ENCODE measurements around the gene DUSP10. TPM values are rescaled to one million over a fixed set of nuclear protein-coding genes. Genes with fewer than 3 reads are reported as not detected.
A peak's percentile ranks its signal among the peaks of the same experiment; 100 is the strongest.

Gene DUSP10
- total RNA-seq, 4 donors from 2014 or later, result 1.4 to 11.6 (median 4.4) TPM

DNA sequence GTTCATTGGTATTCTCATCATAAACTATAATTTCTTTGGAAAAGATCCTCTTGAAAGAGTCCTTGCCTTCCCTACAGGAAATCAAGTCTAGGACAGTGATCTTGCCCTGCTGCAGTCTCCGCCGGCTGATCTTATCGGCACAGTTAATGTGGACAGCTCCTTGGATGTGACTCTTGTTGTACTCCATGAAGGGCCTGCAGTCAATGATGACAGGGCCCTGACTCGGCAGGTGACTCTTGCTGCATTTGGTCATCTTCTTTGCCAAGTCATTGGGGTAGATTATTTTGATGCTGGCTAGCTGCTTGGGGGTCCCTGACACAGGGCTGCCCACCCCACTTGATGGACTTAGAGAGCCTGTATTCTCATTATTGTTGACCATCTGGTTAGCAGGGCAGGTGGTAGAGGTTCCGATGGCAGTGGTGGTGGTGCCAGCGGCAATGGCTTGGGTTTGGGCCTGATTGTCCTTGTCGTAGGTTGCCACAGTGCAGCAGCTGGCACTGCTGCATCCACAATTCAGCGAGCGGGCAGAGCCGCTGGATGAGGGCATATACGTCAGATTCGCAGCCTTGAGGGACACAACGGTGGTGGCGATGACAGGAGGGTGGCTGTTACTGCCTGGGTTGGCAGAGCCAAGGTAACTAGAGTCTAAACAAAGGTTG is 2.7 kb downstream of the DUSP10 start:
- Histone ChIP-seq H3K27me3 (no peaks in the 10 kb centered on the region), H3K9me3 (no peaks in the 10 kb centered on the region), H3K4me3 (no peak overlapping the region), H3K4me1 (peaks cover 0 to 29% (median 0%) of the 10 kb centered on the region in 4 donors), H3K36me3 (no peaks in the 10 kb centered on the region), H3K27ac (no peak overlapping the region)
- DNase-seq, result peak in 1 of 3 donors; percentile 50
- TF ChIP-seq POLR2A (IDR thresholded peaks at IDR 0.05) (no peak), CTCF (IDR thresholded peaks at IDR 0.05) (no peak)

DNA sequence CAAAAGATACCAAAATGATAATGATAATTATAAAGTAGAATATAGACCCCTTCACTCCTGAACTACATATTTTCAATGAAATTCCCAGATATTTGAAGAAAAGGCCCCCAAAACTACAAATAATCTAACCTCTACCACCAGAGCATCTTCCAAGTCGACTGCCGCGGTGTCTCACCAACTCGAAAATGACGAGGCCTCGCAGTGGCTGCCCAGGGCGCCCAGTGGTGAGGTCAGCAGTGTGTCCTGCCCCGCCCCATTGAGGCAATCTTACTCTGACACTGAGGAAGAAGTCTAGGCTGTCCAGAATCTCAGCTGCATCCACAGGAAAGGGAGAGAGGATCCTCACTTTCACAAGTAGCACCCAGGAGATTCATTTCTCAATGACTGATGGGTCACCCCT is 5.2 kb downstream of the DUSP10 start:
- TF ChIP-seq CTCF (IDR thresholded peaks at IDR 0.05), result no peak
- TF ChIP-seq POLR2A (IDR thresholded peaks at IDR 0.05), result no peak
- Histone ChIP-seq H3K36me3 (no peaks in the 10 kb centered on the region), H3K4me3 (no peak overlapping the region), H3K27me3 (no peaks in the 10 kb centered on the region), H3K27ac (peak overlapping the region in 1 of 4 donors; percentile 47), H3K9me3 (no peaks in the 10 kb centered on the region), H3K4me1 (peaks cover 0 to 22% (median 0%) of the 10 kb centered on the region in 4 donors)
- DNase-seq, result no peak

DNA sequence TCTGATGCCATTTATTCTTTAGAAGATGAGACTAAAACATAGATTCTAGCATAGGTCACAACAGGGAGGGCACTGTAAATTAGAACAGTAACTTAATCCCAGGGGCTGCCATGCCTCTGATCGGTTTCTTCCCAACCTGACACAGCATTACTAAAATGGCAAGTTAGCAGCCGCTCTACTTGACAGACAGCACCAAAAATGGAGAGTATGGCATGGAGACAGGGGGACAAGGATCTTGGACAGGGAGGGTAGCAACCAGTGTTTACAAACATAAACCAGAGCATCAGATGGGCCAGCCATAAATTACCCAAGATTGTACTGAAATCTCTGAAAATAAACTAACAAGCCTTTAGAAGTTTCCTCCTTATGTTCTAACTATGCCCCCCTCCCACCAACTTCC is 5.9 kb downstream of the DUSP10 start:
- TF ChIP-seq POLR2A (IDR thresholded peaks at IDR 0.05) (no peak), CTCF (IDR thresholded peaks at IDR 0.05) (no peak)
- no peaks in the 10 kb centered on the region for H3K36me3 ChIP-seq
- DNase-seq, result no peak
- H3K9me3 ChIP-seq, result no peaks in the 10 kb centered on the region
- no peaks in the 10 kb centered on the region for H3K27me3 ChIP-seq
- H3K27ac ChIP-seq, result peak overlapping the region in 1 of 4 donors; percentile 47
- H3K4me3 ChIP-seq, result no peak overlapping the region
- peaks cover 0 to 22% (median 0%) of the 10 kb centered on the region in 4 donors for H3K4me1 ChIP-seq

GRCh38 chr1:221734187-221734586 is 7.7 kb downstream of the DUSP10 start:
- Histone ChIP-seq H3K4me3 (no peak overlapping the region), H3K9me3 (no peaks in the 10 kb centered on the region), H3K27me3 (no peaks in the 10 kb centered on the region), H3K36me3 (no peaks in the 10 kb centered on the region), H3K4me1 (peaks cover 0 to 17% (median 0%) of the 10 kb centered on the region in 4 donors), H3K27ac (peak overlapping the region in 1 of 4 donors; percentile 29)
- no peak for TF ChIP-seq CTCF (IDR thresholded peaks at IDR 0.05)
- DNase-seq, result no peak

- Histone ChIP-seq H3K4me1 (peaks cover 0 to 3% (median 0%) of the 10 kb centered on the region in 4 donors), H3K27ac (no peak overlapping the region), H3K27me3 (no peaks in the 10 kb centered on the region), H3K4me3 (no peak overlapping the region), H3K36me3 (no peaks in the 10 kb centered on the region), H3K9me3 (no peaks in the 10 kb centered on the region)
- no peak for DNase-seq
- no peak for TF ChIP-seq POLR2A (IDR thresholded peaks at IDR 0.05)
- TF ChIP-seq CTCF (IDR thresholded peaks at IDR 0.05), result no peak
Measured at GRCh38 chr1:221732052-221732451, 9.8 kb downstream of the DUSP10 start.

Measured in Peyer's patch (tissue), 4 donors.